ENCODE results near the gene BEX2.
"Not testable (repeated sequence)": the region's sequence is repeated elsewhere in the genome, so short reads cannot be mapped to it uniquely, and the experiment has no call there.

The BEX2 gene

DNA sequence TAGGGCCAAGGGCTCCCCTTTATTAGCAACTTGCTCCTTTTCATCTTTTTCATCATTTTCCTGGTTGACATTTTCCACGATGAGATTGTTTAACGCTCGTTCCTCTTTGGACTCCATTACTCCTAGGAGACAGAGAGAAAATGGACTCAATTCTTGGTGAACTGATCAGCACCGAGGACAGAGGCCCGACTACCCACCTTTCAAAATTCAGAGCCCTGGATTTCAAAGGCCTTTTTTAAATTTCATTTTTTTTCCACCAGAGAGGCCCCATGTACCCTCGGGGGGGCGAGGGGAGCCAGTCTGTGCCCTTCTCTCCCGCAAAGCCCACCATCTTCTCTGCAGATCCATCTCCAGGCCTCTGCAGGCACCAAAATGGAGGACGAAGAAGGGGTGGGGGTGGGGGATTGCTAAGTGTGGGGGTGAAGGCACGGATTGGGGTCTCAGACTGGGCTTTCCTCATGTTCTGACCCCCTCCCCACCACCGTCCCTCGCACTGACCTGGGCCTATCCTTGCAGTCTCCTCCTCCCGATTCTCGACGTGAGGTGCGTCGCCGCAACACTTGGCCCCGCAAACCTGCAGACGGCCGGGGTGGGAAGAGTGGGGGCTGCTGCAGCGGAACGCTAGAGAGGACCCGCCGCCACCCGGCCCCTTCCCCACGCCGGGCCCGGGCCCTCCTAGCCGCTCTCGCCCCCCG lies 783 bp downstream of the BEX2 start:
- ATAC-seq (ENCODE audit: low read depth) (no peak), DNase-seq (ENCODE audit: low spot score in 2 of 2) (peak in 1 of 2 donors; percentile 0)
- peaks cover 3% of the 10 kb centered on the region for H3K4me1 Mint-ChIP-seq
- peak overlapping the region; percentile 46 for H3K4me3 Mint-ChIP-seq
- no peaks in the 10 kb centered on the region for H3K27me3 Mint-ChIP-seq
- no peaks in the 10 kb centered on the region for H3K9me3 Mint-ChIP-seq
- H3K36me3 Mint-ChIP-seq: peaks cover 3% of the 10 kb centered on the region
- no peak overlapping the region for H3K27ac Mint-ChIP-seq

GRCh38 chrX:103305666-103306065 lies 5.1 kb downstream of the BEX2 start:
- H3K36me3 Mint-ChIP-seq; H3K27me3 Mint-ChIP-seq; H3K4me3 Mint-ChIP-seq; H3K4me1 Mint-ChIP-seq; H3K9me3 Mint-ChIP-seq; ATAC-seq (ENCODE audit: low read depth); DNase-seq (ENCODE audit: low spot score in 2 of 2); H3K27ac Mint-ChIP-seq: not testable (repeated sequence)

GRCh38 chrX:103304705-103305104 lies 6.1 kb downstream of the BEX2 start:
- H3K27me3 Mint-ChIP-seq: no peaks in the 10 kb centered on the region
- no peaks in the 10 kb centered on the region for H3K9me3 Mint-ChIP-seq
- no peaks in the 10 kb centered on the region for H3K4me1 Mint-ChIP-seq
- H3K27ac Mint-ChIP-seq: no peak overlapping the region
- DNase-seq (ENCODE audit: low spot score in 2 of 2) (no peak), ATAC-seq (ENCODE audit: low read depth) (no peak)
- no peak overlapping the region for H3K4me3 Mint-ChIP-seq
- H3K36me3 Mint-ChIP-seq: peaks cover 2% of the 10 kb centered on the region

GRCh38 chrX:103293118-103293517 lies 17.7 kb downstream of the BEX2 start:
- no peak for DNase-seq (ENCODE audit: low spot score in 2 of 2)
- no peaks in the 10 kb centered on the region for H3K4me1 Mint-ChIP-seq
- H3K4me3 Mint-ChIP-seq: no peak overlapping the region
- no peak overlapping the region for H3K27ac Mint-ChIP-seq
- H3K36me3 Mint-ChIP-seq: no peaks in the 10 kb centered on the region
- no peaks in the 10 kb centered on the region for H3K9me3 Mint-ChIP-seq
- H3K27me3 Mint-ChIP-seq: peaks cover 3% of the 10 kb centered on the region
- ATAC-seq (ENCODE audit: low read depth): no peak

- peaks cover 19% of the 10 kb centered on the region for H3K27me3 Mint-ChIP-seq
- DNase-seq (ENCODE audit: low spot score in 2 of 2) (no peak), ATAC-seq (ENCODE audit: low read depth) (no peak)
- H3K36me3 Mint-ChIP-seq: no peaks in the 10 kb centered on the region
- H3K9me3 Mint-ChIP-seq: no peaks in the 10 kb centered on the region
- H3K27ac Mint-ChIP-seq: no peak overlapping the region
- peaks cover 6% of the 10 kb centered on the region for H3K4me1 Mint-ChIP-seq
- H3K4me3 Mint-ChIP-seq: no peak overlapping the region
These were observed 31.2 kb downstream of the BEX2 start for GRCh38 chrX:103279624-103280023.

- DNase-seq (ENCODE audit: low spot score in 2 of 2): no peak
- peaks cover 23% of the 10 kb centered on the region for H3K27me3 Mint-ChIP-seq
- no peak for ATAC-seq (ENCODE audit: low read depth)
- H3K36me3 Mint-ChIP-seq: no peaks in the 10 kb centered on the region
- H3K27ac Mint-ChIP-seq: no peak within 1 kb of the TSS
- no peaks in the 10 kb centered on the region for H3K9me3 Mint-ChIP-seq
- peaks cover 6% of the 10 kb centered on the region for H3K4me1 Mint-ChIP-seq
- H3K4me3 Mint-ChIP-seq: peak within 1 kb of the TSS; percentile 68
These were observed 34.2 kb downstream of the BEX2 start, which contains the start of gene TCEAL5 for GRCh38 chrX:103276581-103277002. Gene TCEAL5, minus strand, starts transcription at chrX:103276750. Its CDS starts 2,187 bp downstream, at chrX:103274563.

DNA sequence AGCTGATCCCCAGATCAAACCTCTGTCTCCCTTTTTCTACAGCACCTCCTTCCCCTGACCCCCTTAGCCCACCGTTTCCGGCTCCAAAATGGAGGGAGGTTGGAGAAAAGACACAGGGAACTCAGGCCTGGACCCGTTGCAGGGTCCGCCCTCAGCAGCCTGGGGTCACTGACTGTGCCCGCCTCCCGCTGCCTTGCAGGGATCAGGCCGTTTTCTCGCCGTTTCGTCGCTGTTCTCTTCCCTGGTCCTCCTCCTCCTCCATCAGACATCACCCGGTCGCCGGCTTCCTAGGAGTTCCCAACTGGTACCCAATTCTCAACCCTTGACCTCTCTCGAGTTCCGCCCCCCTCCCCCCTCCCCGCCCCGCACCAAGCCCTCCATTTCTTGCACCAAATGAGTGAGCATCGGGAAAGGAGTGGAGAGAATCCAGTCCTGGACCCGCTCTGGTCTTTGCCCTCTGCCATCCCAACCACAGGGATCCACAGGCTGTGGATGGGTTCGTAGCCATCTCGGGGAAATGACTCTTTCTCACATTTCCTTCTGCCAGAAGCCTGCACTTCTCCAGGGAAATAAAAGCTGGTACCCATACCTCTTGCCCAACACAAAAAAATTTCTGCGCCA lies 34.7 kb downstream of the BEX2 start:
- Mint-ChIP-seq H3K4me1 (peaks cover 6% of the 10 kb centered on the region), H3K36me3 (no peaks in the 10 kb centered on the region), H3K27ac (no peak overlapping the region), H3K4me3 (no peak overlapping the region), H3K27me3 (peaks cover 23% of the 10 kb centered on the region), H3K9me3 (no peaks in the 10 kb centered on the region)
- DNase-seq (ENCODE audit: low spot score in 2 of 2) (no peak), ATAC-seq (ENCODE audit: low read depth) (no peak)

DNA sequence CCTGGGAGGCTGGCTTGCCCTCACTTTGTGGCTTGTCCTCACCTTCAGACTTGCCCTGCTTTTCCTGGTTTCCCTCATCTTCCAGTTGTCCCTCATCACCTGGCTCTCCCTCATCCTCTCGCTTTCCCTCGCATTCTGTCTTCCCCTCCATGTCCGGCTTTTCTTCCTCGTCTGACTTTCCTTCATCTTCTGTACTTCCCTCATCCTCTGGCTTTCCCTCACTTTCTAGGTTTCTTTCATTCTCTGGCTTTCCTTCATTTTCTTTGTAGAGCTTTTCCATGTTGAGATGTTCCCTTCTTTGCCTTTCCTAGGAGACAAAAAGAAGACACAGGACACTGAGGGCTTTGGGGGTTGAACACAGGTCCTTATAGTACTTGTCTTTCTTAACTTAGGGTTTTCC lies 36.5 kb downstream of the BEX2 start:
- Mint-ChIP-seq H3K36me3 (no peaks in the 10 kb centered on the region), H3K4me1 (peaks cover 6% of the 10 kb centered on the region), H3K27me3 (peaks cover 22% of the 10 kb centered on the region), H3K4me3 (no peak overlapping the region), H3K27ac (no peak overlapping the region), H3K9me3 (no peaks in the 10 kb centered on the region)
- ATAC-seq (ENCODE audit: low read depth) (no peak), DNase-seq (ENCODE audit: low spot score in 2 of 2) (no peak)
